Measurements from ENCODE around the gene PARP4. TPM values are rescaled to one million over a fixed set of nuclear protein-coding genes. Genes with fewer than 3 reads are reported as not detected.
"Not testable (repeated sequence)": the region's sequence is repeated elsewhere in the genome, so short reads cannot be mapped to it uniquely, and the experiment has no call there.

Gene PARP4
- total RNA-seq, 2 experiments from 2014 or later, result 34.4 to 48.5 TPM

DNA sequence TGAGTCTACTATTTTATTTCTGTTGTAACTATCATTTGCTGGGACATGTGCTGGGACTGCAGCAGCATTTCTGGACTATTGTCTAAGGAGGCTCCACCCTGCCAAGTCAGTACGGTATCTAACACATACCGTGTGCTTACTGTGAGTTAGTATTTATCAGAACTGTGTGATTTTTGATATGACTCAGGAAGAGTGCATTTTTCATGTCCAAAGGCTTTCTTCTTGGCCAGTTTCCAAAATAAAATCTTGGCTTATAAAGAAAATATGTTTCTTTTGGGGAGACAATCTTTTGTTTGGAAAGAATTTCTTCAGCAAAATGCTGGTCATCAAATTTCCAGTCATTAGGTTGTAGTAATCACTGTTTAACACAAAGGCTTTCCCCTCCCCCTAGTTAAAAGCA is 11.6 kb downstream of the PARP4 start:
- ChIA-PET CTCF (ENCODE audit: unreplicated experiment) (no interaction called here), POLR2A (no interaction called here)
- Histone ChIP-seq H3K4me2 (ENCODE audit: low read length) (no peak overlapping the region), H3K9me3 (ENCODE audit: low read length) (no peaks in the 10 kb centered on the region), H4K20me1 (ENCODE audit: insufficient read depth, low read length) (no peaks in the 10 kb centered on the region; the same call in 1 of the 2 replicates), H3K27ac (ENCODE audit: low read depth, low read length, poor library complexity, severe bottlenecking) (no peak overlapping the region), H3K4me1 (ENCODE audit: insufficient read depth, low read length, poor library complexity, severe bottlenecking) (no peaks in the 10 kb centered on the region), H3K4me3 (ENCODE audit: low read depth, low read length, poor library complexity, severe bottlenecking) (no peak overlapping the region), H3K79me2 (ENCODE audit: insufficient read depth, low read depth, low read length) (0 out of 2 replicates have a peak, but pooled peaks cover 3% of the 10 kb centered on the region), H2AFZ (ENCODE audit: low read length) (no peak overlapping the region), H3K9me2 (ENCODE audit: insufficient read depth, low read length) (no peaks in the 10 kb centered on the region), H3K36me3 (ENCODE audit: insufficient read depth, low read length) (peaks cover 74% of the 10 kb centered on the region)
- DNase-seq (ENCODE audit: low spot score), result no peak
- BruUV-seq (replicated peaks), result no TSS peak
- intact Hi-C loops (cut with micrococcal nuclease; ENCODE audit: unreplicated experiment), result no loop called here
- TF ChIP-seq EZH2phosphoT487 (IDR thresholded peaks at IDR 0.05; ENCODE audit: borderline replicate concordance, low read depth, low read length), result no peak
- TF ChIP-seq, protein P1, sequence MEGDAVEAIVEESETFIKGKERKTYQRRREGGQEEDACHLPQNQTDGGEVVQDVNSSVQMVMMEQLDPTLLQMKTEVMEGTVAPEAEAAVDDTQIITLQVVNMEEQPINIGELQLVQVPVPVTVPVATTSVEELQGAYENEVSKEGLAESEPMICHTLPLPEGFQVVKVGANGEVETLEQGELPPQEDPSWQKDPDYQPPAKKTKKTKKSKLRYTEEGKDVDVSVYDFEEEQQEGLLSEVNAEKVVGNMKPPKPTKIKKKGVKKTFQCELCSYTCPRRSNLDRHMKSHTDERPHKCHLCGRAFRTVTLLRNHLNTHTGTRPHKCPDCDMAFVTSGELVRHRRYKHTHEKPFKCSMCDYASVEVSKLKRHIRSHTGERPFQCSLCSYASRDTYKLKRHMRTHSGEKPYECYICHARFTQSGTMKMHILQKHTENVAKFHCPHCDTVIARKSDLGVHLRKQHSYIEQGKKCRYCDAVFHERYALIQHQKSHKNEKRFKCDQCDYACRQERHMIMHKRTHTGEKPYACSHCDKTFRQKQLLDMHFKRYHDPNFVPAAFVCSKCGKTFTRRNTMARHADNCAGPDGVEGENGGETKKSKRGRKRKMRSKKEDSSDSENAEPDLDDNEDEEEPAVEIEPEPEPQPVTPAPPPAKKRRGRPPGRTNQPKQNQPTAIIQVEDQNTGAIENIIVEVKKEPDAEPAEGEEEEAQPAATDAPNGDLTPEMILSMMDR (conservative IDR thresholded peaks at IDR 0.05; ENCODE audit: low read length), result no peak

DNA sequence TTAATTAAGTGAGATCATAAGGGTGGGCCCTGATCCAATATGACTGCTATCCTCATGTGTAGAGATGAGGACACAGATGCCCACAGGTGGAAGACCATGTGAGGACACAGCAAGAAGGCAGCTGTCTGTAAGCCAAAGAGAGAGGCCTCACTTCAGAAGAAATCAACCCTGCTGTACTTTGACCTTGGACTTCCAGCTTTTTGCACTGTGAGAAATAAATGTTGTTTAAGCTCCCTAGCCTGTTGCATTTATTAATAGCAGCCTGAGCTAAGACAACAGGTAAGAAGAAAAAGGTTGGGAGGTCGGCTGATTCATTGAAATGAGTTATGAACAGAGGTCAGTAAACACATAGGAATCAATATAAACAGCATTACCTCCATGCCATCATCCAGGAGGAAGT is 14.8 kb downstream of the PARP4 start:
- no TSS peak for BruUV-seq (replicated peaks)
- Histone ChIP-seq H4K20me1 (ENCODE audit: insufficient read depth, low read length) (no peaks in the 10 kb centered on the region; the same call in 1 of the 2 replicates), H3K9me3 (ENCODE audit: low read length) (no peaks in the 10 kb centered on the region), H3K4me1 (ENCODE audit: insufficient read depth, low read length, poor library complexity, severe bottlenecking) (no peaks in the 10 kb centered on the region), H3K27ac (ENCODE audit: low read depth, low read length, poor library complexity, severe bottlenecking) (no peak overlapping the region), H3K36me3 (ENCODE audit: insufficient read depth, low read length) (peaks cover 72% of the 10 kb centered on the region), H3K4me2 (ENCODE audit: low read length) (no peak overlapping the region), H2AFZ (ENCODE audit: low read length) (no peak overlapping the region), H3K9me2 (ENCODE audit: insufficient read depth, low read length) (no peaks in the 10 kb centered on the region), H3K4me3 (ENCODE audit: low read depth, low read length, poor library complexity, severe bottlenecking) (no peak overlapping the region), H3K79me2 (ENCODE audit: insufficient read depth, low read depth, low read length) (0 out of 2 replicates have a peak, but pooled peaks cover 3% of the 10 kb centered on the region)
- intact Hi-C loops (cut with micrococcal nuclease; ENCODE audit: unreplicated experiment), result no loop called here
- CTCF ChIA-PET (ENCODE audit: unreplicated experiment), result no interaction called here
- POLR2A ChIA-PET, result interaction anchor here (0.6 kb wide), 1 partner anchor 356 kb away, joined by 3 read pairs; no protein-coding TSS in a partner anchor
- TF ChIP-seq, protein P1 (conservative IDR thresholded peaks at IDR 0.05; ENCODE audit: low read length), result no peak
- TF ChIP-seq EZH2phosphoT487 (IDR thresholded peaks at IDR 0.05; ENCODE audit: borderline replicate concordance, low read depth, low read length), result no peak
- DNase-seq (ENCODE audit: low spot score), result no peak

DNA sequence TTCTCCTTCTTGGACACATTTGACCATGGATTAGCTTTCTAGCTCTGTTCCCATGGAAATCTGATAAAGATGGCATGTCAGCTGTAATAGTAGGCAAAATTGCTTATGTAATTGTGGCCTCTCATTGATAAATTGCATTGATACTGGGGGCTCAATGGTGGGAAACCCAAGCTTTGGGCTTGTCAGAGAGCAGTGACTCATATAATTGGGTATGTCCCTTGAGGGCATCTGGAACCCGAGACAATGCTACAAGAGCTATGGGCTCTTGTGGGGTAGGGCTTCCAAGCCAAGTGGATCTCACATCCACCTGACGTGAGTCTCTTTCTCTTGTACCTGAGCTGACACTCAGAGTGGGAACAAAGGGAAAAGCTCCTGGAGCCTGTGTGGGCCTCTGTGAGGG is 16.3 kb downstream of the PARP4 start:
- POLR2A ChIA-PET; H3K27ac ChIP-seq (ENCODE audit: low read depth, low read length, poor library complexity, severe bottlenecking); H3K9me2 ChIP-seq (ENCODE audit: insufficient read depth, low read length); H3K79me2 ChIP-seq (ENCODE audit: insufficient read depth, low read depth, low read length); H4K20me1 ChIP-seq (ENCODE audit: insufficient read depth, low read length); H3K4me1 ChIP-seq (ENCODE audit: insufficient read depth, low read length, poor library complexity, severe bottlenecking); intact Hi-C loops (cut with micrococcal nuclease; ENCODE audit: unreplicated experiment); CTCF ChIA-PET (ENCODE audit: unreplicated experiment); BruUV-seq (replicated peaks); H3K4me3 ChIP-seq (ENCODE audit: low read depth, low read length, poor library complexity, severe bottlenecking); H3K9me3 ChIP-seq (ENCODE audit: low read length); DNase-seq (ENCODE audit: low spot score); H2AFZ ChIP-seq (ENCODE audit: low read length); H3K4me2 ChIP-seq (ENCODE audit: low read length): not testable (repeated sequence)
- H3K36me3 ChIP-seq (ENCODE audit: insufficient read depth, low read length), result peaks cover 78% of the 10 kb centered on the region

Data from OCI-LY7 (cell line).